ENCODE results near the gene TBX20.
"Not testable (repeated sequence)": the region's sequence is repeated elsewhere in the genome, so short reads cannot be mapped to it uniquely, and the experiment has no call there.

Gene TBX20

DNA sequence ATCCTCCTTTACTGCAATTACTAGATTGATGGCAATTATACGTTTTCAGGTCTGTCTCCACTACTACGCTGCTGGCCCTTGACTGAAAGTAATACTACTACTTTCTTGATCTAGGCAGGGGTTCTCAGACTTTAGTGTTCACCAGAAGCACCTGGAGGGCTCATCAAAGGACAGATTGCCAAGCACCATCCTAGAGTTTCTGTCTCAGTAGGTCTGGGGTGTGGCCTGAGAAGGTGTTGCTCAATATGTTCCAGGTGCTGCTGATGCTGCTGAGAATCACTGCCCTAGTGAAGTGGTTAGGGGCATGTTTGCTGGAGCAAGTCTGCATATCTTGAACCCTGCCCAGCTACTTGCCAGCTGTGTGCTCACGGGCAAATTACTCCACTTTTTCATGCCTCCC is 37.9 kb downstream of the TBX20 start:
- not testable (repeated sequence) for DNase-seq

DNA sequence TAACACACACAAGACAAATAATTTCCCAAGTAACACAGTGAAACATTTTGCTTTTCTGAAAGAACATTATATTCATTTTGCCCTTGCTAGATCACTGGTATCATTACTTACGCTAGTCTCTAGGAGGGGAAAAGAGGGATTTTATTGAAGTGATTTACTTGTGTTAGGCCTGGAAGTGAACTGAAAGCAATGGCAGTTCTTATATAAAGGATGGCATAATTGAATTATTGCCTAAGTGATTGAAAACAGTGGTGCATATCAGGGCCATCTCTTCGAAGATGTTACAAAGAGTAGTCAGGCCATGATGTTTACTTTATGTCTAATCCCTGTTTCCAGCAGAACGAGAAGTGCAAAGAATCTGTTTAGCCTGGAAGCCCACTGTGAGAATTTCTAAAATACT is 38.8 kb downstream of the TBX20 start:
- not testable (repeated sequence) for DNase-seq

DNA sequence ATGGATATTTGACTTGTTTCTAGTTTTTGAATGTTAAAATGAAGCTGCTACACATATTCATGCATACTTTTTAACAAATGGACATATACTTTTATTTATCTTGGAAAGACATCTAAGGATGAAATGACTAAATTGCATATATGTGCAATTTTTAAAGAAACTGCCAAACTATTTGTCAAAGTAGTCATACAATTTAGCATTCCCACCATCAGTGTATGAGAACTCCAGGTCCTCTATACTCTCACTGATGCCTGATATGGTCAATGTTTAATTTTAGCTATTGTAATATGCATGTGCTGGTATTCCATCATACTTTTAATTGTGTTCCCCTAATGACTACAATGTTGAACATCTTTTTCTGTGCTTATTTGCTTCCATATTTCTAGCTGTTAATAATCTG is 47.0 kb downstream of the TBX20 start:
- not testable (repeated sequence) for DNase-seq

- not testable (repeated sequence) for DNase-seq
These were observed 49.0 kb downstream of the TBX20 start for GRCh38 chr7:35204850-35205249.

GRCh38 chr7:35204031-35204430 is 49.9 kb downstream of the TBX20 start:
- DNase-seq: not testable (repeated sequence)

GRCh38 chr7:35202353-35202752 is 51.5 kb downstream of the TBX20 start:
- not testable (repeated sequence) for DNase-seq

DNA sequence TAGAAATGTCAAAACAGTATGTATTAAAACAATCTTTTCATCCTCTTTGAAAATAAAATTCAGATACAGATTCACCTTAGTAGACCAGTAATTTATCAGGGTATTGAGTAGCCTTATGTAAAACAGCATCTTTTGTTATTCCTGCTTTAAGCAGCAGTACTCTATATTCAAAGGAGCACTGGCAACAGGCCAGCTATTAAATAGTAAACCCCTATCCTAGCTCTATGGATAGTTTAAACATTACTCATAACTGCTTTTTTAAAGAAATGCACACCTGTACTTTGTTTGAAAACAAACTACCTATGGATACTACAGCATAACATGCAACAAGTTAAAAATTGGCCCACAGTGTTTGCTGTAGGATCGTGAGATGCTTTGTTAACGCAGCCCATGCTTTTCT is 53.7 kb downstream of the TBX20 start:
- DNase-seq: not testable (repeated sequence)

- DNase-seq: not testable (repeated sequence)
These were observed 55.3 kb downstream of the TBX20 start for GRCh38 chr7:35198370-35199140.

- not testable (repeated sequence) for DNase-seq
These were observed 62.3 kb downstream of the TBX20 start for GRCh38 chr7:35191571-35191970.

- DNase-seq: not testable (repeated sequence)
These were observed 63.6 kb downstream of the TBX20 start for GRCh38 chr7:35190146-35190773.

GRCh38 chr7:35186751-35187150 is 67.1 kb downstream of the TBX20 start:
- DNase-seq: not testable (repeated sequence)

- DNase-seq: no peak
These were observed 67.8 kb downstream of the TBX20 start for GRCh38 chr7:35185908-35186731.

GRCh38 chr7:35185578-35185907 is 68.4 kb downstream of the TBX20 start:
- not testable (repeated sequence) for DNase-seq

GRCh38 chr7:35184961-35185360 is 68.9 kb downstream of the TBX20 start:
- DNase-seq: not testable (repeated sequence)

GRCh38 chr7:35183873-35184503 is 69.9 kb downstream of the TBX20 start:
- not testable (repeated sequence) for DNase-seq

DNA sequence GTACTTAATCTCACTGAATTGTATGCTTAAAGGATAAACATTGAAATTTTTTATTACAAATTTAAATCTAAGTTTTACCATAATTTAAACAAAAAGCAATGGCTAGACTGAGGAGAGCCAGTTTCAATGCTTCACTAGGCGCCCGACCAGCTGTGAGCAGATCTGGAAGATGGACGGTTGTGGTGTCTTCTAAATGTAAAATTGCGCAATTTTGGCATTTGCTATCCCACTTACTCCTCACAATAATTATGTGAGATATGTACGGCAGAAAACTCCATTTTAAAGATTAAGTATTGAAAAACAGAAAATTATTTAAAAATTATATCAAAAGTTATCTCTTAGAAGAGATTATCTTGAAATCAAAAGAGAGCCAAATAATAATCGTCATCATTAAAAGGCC is 73.2 kb downstream of the TBX20 start:
- DNase-seq: not testable (repeated sequence)

- DNase-seq: not testable (repeated sequence)
These were observed 80.7 kb downstream of the TBX20 start for GRCh38 chr7:35173176-35173575.

- not testable (repeated sequence) for DNase-seq
These were observed 81.8 kb downstream of the TBX20 start for GRCh38 chr7:35172131-35172530.

- DNase-seq: not testable (repeated sequence)
These were observed 86.2 kb downstream of the TBX20 start for GRCh38 chr7:35167658-35168057.

DNA sequence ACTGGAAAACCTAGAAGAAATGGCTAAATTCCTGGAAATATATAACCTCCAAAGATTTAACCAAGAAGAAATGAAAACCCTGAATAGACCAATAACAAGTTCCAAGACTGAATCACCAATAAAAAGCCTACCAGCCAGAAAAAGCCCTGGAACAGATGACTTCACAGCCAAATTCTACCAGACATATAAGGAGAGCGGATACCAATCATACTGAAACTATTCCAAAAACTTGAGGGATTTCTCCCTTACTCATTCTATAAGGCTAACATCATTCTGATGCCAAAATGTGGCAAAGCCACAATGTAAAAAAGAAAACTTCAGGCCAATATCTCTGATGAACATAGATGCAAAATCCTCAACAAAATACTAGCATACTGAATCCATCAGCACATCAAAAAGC is 86.7 kb downstream of the TBX20 start:
- not testable (repeated sequence) for DNase-seq

DNA sequence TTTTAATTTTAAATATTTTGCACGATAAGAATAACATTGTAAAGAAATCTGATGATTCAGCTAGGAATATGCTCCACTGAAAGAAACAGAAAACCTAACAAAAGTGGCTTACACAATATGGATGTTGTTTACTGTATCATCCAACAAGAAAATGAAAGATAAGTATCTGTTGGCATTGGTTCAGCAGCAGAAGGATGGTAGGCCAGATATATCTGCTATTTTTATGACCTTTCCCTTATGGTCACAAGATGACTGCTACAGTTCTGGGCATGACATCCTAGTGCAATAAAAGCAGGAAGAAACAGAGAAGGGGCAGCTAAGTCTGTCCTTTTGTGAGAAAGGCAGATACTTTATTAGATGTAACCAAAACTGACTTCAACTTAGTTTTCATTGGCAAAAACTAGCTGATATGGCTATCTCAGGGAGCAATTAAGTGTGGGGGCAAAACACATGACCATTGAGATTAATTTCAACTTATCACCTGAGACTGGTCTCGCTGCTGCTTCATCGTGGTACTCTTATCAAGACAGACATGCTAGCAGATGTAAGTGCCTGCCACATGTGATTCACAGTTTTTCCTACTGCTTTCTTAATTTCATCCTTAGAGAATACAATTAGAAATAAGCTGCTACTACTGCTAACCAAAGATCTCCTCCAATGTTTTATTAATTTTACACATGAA is 92.7 kb downstream of the TBX20 start:
- not testable (repeated sequence) for DNase-seq
